Measurements from ENCODE around the gene STX17. TPM values are rescaled to one million over a fixed set of nuclear protein-coding genes. Genes with fewer than 3 reads are reported as not detected.
A peak's percentile ranks its signal among the peaks of the same experiment; 100 is the strongest.
"Not testable (repeated sequence)": the region's sequence is repeated elsewhere in the genome, so short reads cannot be mapped to it uniquely, and the experiment has no call there.

Gene STX17
- 21.6 and 23.1 TPM in 2 replicates for total RNA-seq

DNA sequence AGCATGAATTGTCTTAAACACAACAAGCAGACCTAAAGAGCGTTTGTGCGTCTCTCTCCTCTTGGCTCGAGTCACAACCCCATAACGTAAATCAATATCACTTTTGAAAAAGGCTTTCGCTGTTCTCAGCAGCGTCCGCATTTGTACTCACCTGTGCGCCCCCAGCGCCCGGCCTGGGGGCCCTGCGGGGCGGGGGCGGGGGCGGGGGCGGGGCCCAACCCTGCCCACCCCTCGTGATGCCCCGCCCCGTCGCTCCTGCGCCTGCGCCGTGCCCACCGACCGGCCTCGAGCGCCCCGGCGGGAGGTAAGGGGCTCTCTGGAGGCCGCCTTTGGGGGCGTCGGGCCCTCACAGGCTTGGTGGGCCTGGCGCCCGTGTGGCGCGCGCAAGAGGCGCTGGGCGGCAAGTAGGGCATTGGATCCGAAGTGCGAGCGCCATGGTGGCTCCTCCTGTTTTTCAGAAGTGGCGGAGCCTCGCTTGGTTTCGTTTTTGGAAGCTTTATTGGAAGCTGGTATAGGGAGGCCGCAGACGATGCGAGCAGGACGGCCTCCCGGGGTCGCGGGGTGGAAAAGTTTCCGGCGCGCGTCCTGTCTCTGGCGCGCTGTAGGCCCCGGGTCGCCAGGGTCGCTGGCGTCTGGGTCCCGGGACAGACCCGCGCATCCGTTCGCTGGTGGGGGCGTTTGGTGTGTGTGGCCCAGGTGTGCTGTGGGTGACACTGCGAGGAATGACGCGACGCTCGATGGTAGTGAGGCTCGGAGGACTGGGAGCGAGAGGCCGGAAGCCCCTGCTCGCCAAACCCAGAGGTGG, at the start of gene STX17:
STX17 (plus strand) TSS at position 252 of the 805 bp plus-strand sequence. CDS start 8,586 bp downstream, outside the sequence.
- DNase-seq = peak; percentile 76

DNA sequence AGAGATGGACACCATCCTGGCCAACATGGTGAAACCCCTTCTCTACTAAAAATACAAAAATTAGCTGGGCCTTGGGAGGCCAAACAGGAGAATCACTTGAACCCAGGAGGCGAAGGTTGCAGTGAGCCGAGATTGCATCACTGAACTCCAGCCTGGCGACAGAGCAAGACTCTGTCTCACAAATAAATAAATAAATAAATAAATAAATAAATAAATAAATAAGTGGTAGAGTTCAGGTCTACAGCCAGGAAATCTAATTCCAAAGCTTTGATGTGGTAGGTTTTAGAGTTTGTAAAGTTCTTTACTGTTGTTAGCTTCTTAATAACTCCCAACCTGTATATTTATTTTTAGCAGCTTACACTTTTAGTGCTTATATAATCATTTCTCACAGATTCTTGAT, 48.9 kb upstream of the STX17 start:
- not testable (repeated sequence) for DNase-seq

DNA sequence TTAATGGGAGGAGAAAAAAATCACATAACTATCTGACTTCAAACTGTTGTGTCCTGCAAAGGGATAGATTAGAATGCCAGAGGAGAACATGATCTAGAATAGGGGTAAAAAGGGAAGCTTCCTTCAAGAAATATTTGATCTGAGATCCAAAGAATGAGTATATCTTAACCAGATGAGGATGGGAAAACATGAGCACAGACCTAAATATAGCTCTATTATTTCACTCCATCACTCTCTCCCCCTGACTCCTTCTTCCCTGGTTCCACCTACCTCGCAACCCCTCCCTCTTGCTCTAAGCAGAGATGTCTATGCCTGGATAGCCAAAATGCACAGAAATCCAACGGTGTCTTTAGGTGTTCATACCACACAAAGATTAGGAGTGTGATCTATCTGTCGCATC, 48.4 kb upstream of the STX17 start:
- DNase-seq = no peak

DNA sequence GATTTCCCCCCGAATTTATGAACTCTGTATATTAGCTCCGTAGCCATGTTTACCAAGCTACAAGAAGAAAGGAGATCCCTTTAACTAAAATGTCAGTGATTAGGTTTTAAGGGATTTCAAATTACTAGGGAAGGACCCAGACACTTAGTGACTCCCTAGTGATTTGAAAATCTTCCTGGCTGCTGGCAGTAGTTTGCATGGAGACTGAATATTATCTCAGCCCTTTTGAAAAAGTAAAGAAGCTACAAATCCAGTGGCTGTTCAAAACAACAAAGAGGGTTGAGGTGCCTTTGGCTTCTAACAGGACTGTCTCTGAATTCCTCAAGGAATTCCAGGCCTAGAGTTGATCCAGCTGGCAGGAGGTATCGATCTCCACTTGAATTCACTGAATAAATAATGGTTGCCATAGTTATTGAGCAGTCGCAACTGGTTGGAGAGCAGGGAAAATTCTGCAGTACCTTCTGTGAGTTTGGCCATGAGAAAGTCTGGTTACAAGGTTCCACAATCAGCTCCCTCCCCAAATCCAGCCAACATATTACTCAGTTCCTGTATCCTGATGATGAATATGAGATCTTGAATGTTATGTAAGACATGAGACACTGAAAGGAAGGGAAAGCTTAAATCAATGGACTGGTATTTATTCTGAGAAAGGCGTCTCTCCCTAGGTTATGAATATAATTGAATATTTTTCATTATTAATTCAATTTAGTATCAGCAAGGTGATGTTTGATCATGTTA, 47.0 kb upstream of the STX17 start:
- DNase-seq = peak; percentile 11

DNA sequence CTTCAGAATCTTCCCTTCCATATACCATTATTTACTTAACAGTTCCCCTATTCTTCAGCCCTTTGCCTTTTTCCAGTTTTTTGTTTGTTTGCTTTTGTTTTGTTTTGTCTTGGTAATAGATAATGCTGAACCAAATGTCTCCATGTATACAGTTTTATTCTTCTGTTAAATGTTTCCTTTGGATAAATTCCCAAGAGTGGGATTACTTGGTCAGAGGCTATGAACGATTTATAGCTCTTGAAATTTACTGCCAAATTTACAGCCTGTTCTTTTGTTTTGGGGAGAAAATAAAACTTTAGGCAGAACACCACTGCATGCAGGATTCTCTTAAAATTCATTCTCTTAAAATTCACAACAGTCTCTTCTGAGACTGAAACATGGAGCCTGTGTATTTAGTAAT, 46.2 kb upstream of the STX17 start:
- no peak for DNase-seq

GRCh38 chr9:99863955-99864354, 42.5 kb upstream of the STX17 start:
- no peak for DNase-seq

GRCh38 chr9:99866398-99866797, 40.1 kb upstream of the STX17 start:
- DNase-seq = no peak

GRCh38 chr9:99867536-99867935, 38.9 kb upstream of the STX17 start:
- DNase-seq = no peak

DNA sequence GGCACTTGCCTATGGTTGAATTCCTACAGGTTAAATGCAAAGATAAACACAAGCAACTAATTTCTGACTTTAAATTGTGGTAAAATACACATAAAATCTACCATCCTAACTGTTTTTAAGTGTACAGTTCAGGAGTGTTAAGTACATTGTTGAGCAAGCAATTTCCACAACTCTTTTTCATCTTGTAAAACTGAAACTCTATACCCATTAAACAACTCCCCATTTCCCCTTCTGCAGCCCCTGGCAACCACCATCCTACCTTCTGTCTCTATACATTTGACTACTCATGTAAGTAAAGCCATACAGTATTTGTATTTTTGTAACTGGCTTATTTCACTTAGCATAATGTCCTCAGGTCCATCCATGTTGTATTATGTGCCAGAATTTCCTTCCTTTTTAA, 38.5 kb upstream of the STX17 start:
- no peak for DNase-seq

DNA sequence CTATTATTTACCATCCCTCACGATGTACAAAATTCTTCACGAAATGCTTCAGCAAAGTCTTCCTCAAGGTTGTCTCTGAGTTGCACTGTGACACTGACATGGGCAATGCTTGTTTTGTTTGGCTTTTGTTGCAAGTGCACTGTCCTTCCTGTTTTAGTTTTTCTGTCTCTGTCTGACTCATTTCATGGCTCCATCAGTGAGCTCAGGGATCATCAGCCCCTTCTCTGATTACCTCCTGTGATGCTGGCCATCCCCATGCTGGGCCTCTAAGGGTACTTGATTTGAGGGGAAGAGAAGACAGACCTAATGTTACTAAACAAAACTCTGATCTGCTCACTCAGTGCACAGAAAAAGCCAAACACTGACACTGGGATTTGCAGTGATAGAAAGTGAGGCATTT, 37.6 kb upstream of the STX17 start:
- no peak for DNase-seq

GRCh38 chr9:99870126-99870525, 36.3 kb upstream of the STX17 start:
- DNase-seq = no peak

DNA sequence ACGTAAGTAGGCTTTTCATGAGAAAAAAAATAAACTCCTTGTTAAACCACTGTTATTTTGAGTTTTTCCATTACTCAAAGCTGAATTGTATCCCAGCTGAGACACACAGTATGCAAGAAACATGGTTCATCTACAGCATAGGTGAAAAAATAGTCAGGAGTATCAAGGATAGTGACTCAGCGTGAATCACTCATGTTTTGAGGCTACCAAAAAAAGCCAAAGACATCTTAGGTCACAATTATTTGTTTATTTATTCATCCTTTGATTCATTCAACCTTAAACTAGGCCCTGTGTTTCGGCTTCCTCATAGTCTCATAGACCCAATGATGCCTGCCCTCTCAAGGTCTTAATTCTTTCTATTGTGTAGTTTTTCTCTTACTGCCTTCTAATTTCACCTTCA, 32.9 kb upstream of the STX17 start:
- DNase-seq = no peak

DNA sequence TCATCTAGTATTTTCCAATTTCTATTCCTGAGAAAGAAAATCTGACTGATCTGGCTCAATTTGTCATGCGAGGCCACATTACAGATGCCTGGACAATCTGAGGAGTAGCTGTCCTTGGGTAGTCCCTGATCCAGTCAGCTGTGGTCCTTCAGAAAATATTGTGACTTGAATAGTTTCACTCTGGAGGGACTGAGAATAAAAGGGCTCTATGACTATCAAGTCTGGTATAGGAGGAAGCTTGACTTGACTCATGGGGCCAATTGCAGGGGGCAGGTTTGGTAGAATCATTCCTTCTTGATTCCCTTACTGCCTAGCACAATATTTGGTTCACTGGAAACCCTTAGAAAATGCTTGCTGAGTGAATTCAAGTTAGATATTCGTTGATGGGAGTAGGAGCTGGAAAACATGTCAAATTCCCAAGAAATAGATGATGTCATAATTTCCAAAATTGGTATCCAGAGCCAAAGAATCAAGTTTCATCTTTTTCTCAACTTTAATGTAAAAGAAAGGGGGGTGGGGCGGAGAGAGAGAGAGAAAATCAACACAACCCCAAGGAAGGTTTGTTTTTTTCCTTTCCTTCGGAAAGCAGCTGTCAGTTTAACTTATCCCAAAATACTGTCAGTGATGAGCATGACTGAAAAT, 32.4 kb upstream of the STX17 start:
- no peak for DNase-seq

DNA sequence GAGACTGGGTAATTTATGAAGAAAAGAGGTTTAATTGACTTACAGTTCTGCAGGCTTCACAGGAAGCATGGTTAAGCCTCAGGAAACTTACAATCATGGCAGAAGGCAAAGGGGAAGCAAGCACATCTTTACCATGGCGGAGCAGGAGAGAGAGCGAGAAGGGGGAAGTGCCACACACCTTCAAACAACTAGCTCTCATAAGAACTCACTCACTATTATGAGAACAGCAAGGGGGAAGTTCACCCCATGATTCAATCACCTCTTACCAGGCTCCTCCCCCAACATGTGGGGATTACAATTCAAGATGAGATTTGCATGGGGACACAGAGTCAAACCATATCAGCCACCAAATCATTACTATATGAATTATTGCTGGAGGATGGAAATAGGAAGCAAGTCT, 30.3 kb upstream of the STX17 start:
- no peak for DNase-seq

DNA sequence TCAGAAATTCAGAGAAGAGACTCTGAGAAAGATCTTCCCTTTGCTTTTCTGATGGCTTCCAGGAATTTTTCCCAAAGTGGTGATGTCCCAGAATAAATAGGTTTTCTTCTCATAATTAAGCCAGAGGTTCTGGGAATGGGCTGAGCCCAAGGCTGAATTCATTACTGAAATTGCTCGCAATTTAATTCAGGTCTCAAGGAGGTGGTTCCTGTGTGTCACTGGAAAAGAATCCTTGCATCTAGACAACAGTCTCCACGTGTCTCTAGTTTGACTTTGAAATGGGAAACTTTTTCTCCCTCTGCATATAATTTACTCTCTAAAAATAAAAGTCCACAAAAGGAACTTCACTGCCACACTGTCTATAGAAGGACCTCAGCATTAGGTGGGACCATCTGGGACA, 27.8 kb upstream of the STX17 start:
- DNase-seq = no peak

- DNase-seq = no peak
These were observed 24.7 kb upstream of the STX17 start for GRCh38 chr9:99881769-99882168.

- no peak for DNase-seq
These were observed 20.7 kb upstream of the STX17 start for GRCh38 chr9:99885747-99886146.

DNA sequence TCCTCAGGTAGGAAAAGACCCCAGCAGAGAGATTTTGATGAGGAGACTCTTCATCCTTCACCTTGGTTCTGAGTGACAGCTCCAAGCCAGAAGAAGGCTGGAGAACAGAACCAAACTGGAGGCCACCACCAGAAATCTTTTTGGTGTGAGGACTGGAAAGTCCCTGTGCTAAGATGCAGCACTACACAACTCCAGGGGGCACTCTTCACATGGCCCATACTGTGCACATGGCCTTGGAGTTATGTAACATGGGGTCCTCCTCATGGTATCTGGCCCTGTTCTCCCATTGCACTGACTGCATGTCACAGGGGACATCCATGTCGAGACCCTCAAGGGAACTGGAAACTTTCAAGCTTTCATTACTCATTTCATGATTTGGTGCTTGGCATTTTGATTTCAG, 17.3 kb upstream of the STX17 start:
- DNase-seq = no peak

- no peak for DNase-seq
These were observed 11.6 kb upstream of the STX17 start for GRCh38 chr9:99894826-99895225.

- no peak for DNase-seq
These were observed 10.9 kb upstream of the STX17 start for GRCh38 chr9:99895510-99895909.

DNA sequence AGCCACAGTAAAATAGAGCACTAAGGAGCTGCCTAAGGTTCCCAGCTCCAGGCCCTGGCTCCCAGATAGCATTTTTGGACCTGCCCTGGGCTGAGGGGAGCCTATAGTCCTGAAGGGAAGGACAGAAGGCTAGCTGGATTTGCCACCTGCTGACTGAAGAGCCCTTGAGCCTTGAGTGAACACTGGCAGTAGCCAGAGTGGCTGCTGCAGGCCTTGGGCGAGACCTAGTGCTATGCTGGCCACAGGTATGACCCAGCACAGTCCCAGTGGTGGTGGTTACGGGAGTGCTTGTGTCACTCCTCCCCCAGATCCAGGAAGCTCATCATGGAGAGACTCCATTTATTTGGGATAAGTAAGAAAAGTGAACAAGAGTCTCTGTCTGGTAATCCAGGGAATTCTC, 10.3 kb upstream of the STX17 start:
- DNase-seq = no peak

GRCh38 chr9:99903393-99903792, 3.1 kb upstream of the STX17 start:
- DNase-seq = no peak

DNA sequence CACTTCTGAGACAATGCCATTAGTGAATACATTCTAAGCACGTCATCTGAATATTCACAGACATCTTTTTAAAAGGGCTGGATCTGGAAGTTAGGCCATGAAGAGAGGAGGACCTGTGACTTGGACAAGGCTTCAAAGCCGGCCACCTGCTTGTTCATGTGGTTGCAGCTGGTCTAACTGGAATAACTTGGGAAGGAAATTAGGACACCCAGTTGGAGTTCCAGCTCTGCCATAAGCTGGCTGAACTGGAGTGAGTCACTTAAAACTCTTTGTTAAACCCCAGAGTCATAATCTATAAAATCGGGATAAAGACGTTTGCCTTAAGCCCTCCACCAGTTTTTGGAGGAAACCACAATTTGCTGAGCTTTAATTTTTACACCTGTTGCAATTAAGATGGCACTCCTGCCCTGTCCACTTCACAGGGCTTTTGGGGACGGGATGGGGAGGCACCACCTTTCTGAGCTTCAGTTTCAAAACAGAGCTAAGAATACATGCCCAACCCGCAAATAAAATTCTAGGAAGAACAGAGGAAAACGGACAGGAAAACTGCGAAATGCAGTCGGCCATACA, 536 bp upstream of the STX17 start:
- peak; percentile 41 for DNase-seq

DNA sequence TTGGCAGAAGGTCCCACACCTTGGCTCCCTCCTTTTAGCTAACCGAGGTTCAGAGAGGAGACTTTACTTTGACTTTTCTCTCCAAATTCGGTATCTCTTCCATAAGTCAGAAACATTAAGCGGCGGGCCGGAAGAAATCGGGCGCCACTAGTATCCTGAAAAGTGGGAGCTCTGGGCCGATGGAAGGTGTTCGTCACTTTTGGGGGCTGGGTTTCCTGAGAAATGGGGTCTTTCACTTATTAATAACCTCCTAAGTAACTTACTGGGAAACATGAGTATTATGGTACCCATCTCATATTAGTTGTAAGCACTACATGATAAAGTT, 716 bp downstream of the STX17 start:
- DNase-seq = no peak

All from dermis blood vessel endothelial cell (primary cell).